Smooth muscle cell (in vitro differentiated cells): ENCODE results near the gene HLA-DQB1. TPM values are rescaled to one million over a fixed set of nuclear protein-coding genes. Genes with fewer than 3 reads are reported as not detected.

Experiments
- DNase-seq: peaks from one replicate; lab custom pipeline; 2025; ENCODE audit not compliant: unreplicated experiment; lab: John Stamatoyannopoulos, UW
- H2AFZ ChIP-seq: fragments of 200-600 bp; sonication (generic); 2 replicates; pipeline ENCODE4 v1.6.0; 2016; ENCODE audit warnings: antibody characterized with exemption, low read depth, mild to moderate bottlenecking
- H3F3A ChIP-seq: fragments of 200-600 bp; sonication (generic); 2 replicates; pipeline ENCODE4 v1.6.0; 2017; ENCODE audit warnings: antibody characterized with exemption, low read depth
- H3K27ac ChIP-seq: fragments of 200-600 bp; sonication (generic); 2 replicates; pipeline ENCODE4 v1.5.1; 2016; ENCODE audit warnings: low read depth, mild to moderate bottlenecking
- H3K27me3 ChIP-seq: fragments of 200-600 bp; sonication (generic); 2 replicates; pipeline ENCODE4 v1.6.1; 2016; ENCODE audit warnings: low read depth, mild to moderate bottlenecking
- H3K36me3 ChIP-seq: fragments of 200-600 bp; sonication (generic); 2 replicates; pipeline ENCODE4 v1.5.1; 2016; ENCODE audit warnings: low read depth
- H3K4me1 ChIP-seq: fragments of 200-600 bp; sonication (generic); 2 replicates; pipeline ENCODE4 v1.5.1; 2016; ENCODE audit warnings: low read depth
- H3K4me2 ChIP-seq: fragments of 200-600 bp; sonication (generic); 2 replicates; pipeline ENCODE4 v1.6.0; 2016; ENCODE audit warnings: mild to moderate bottlenecking
- H3K4me3 ChIP-seq: fragments of 200-600 bp; sonication (generic); 2 replicates; pipeline ENCODE4 v1.5.1; 2016; ENCODE audit warnings: mild to moderate bottlenecking
- H3K79me2 ChIP-seq: fragments of 200-600 bp; sonication (generic); 2 replicates; pipeline ENCODE4 v1.6.0; 2016; ENCODE audit warnings: low read depth, mild to moderate bottlenecking
- H3K9ac ChIP-seq: fragments of 200-600 bp; sonication (generic); 2 replicates; pipeline ENCODE4 v1.6.0; 2016; ENCODE audit warnings: low read depth
- H3K9me3 ChIP-seq: fragments of 200-600 bp; sonication (generic); replicated peaks from 2 replicates; pipeline ENCODE4 v1.5.1; 2016; ENCODE audit warnings: low read depth
- H4K20me1 ChIP-seq: fragments of 200-600 bp; sonication (generic); 2 replicates; pipeline ENCODE4 v1.6.0; 2016; ENCODE audit warnings: low read depth
- WGBS: methylation state at CpG from one replicate; pipeline ENCODE4 v1.1.7; 2016; ENCODE audit warnings: low lambda C conversion rate; 5-methylcytosine and 5-hydroxymethylcytosine counted together
- polyA plus RNA-seq: library from polyadenylated mRNA; unstranded; fragments of >200 nt; fragmentation: Nextera tagmentation; extraction: Ambion mirVana; gene quantifications from 2 replicates; pipeline ENCODE4 v1.2.1, GENCODE V29; 2016
- total RNA-seq: library from RNA; depleted of rRNA; stranded (reverse); fragments of >200 nt; gene quantifications from 2 replicates; pipeline ENCODE4 v1.2.3, GENCODE V29; 2014
- TF ChIP-seq, protein P1 (sequence below): fragments of 200-600 bp; sonication (generic); IDR thresholded peaks from 2 replicates; pipeline ENCODE4 v1.5.1; 2017; ENCODE audit warnings: borderline replicate concordance, mild to moderate bottlenecking, antibody characterized with exemption; ENCODE audit not compliant: insufficient read depth, poor library complexity, severe bottlenecking

HLA-DQB1 gene
- total and polyA plus RNA-seq, 2 experiments from 2014 or later: 6.6 to 8.7 TPM

DNA sequence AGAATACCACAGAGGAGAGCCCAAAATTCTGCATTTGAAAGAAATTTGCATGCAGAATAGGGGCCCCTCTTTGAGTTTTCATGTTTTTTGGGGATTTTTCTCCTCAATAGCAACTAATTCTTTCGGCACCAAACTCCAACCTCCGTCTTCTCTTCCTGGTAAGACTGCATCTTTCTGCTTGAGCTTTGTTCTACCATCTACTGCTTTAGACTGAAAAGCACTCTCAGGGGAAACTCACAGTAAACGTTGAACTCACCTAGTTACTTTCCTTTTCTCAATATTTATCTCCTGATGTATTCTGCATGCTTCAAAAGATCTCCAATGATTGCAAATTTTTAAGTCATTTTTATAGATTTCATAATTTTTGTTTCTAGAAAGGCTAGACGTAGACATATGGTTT is 36.9 kb upstream of the HLA-DQB1 start:
- no peaks in the 10 kb centered on the region for H3K4me1 ChIP-seq
- H3F3A ChIP-seq: no peaks in the 10 kb centered on the region
- H4K20me1 ChIP-seq: no peaks in the 10 kb centered on the region
- no peak overlapping the region for H2AFZ ChIP-seq
- H3K27ac ChIP-seq: no peak overlapping the region
- H3K4me3 ChIP-seq: no peak overlapping the region
- no peak for DNase-seq
- H3K9ac ChIP-seq: no peak overlapping the region
- H3K79me2 ChIP-seq: no peaks in the 10 kb centered on the region
- peaks cover 7% of the 10 kb centered on the region for H3K27me3 ChIP-seq
- no peaks in the 10 kb centered on the region for H3K36me3 ChIP-seq
- TF ChIP-seq, protein P1, sequence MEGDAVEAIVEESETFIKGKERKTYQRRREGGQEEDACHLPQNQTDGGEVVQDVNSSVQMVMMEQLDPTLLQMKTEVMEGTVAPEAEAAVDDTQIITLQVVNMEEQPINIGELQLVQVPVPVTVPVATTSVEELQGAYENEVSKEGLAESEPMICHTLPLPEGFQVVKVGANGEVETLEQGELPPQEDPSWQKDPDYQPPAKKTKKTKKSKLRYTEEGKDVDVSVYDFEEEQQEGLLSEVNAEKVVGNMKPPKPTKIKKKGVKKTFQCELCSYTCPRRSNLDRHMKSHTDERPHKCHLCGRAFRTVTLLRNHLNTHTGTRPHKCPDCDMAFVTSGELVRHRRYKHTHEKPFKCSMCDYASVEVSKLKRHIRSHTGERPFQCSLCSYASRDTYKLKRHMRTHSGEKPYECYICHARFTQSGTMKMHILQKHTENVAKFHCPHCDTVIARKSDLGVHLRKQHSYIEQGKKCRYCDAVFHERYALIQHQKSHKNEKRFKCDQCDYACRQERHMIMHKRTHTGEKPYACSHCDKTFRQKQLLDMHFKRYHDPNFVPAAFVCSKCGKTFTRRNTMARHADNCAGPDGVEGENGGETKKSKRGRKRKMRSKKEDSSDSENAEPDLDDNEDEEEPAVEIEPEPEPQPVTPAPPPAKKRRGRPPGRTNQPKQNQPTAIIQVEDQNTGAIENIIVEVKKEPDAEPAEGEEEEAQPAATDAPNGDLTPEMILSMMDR: no peak
- H3K4me2 ChIP-seq: no peak overlapping the region
- no peaks in the 10 kb centered on the region for H3K9me3 ChIP-seq
- 80% methylated on average over 4 of the region's 4 CpGs for WGBS

DNA sequence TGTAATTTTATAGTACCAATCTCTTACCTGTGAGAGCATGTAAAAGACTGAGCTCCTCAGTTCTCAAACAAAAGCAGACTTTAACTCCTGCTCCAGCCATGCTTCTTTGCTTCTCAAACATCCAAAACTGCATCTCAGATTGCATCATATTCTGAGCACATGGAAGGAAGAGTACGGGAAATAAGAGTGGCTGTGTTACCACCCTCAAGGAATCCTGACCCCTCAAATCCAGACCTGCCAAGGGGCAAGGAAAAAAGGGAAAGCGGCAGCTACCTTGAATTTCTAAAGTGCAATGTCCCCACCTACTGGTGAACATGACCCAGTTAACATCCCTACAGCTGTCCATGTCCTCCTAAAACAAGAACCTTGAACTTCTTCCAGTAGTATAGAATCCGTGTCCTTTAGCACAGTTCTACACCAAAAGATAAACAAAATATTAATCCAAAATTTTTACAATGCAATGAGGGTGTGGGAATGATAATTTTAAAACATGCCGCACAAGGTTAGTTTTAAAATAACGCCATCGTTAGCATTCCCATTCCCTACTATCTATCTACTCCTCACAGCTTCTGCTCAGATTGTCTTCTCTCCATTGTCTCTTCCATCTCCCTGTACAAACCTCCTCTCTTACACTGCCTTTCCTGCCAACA is 34.1 kb upstream of the HLA-DQB1 start:
- no peak overlapping the region for H3K4me3 ChIP-seq
- no peaks in the 10 kb centered on the region for H3K36me3 ChIP-seq
- no peak overlapping the region for H3K27ac ChIP-seq
- H3K79me2 ChIP-seq: no peaks in the 10 kb centered on the region
- DNase-seq: no peak
- H3K9me3 ChIP-seq: no peaks in the 10 kb centered on the region
- WGBS: 36% methylated on average over 6 of the region's 6 CpGs
- no peak overlapping the region for H3K4me2 ChIP-seq
- no peaks in the 10 kb centered on the region for H3K4me1 ChIP-seq
- no peak overlapping the region for H3K9ac ChIP-seq
- H4K20me1 ChIP-seq: no peaks in the 10 kb centered on the region
- TF ChIP-seq, protein P1: peak; percentile 75
- peaks cover 7% of the 10 kb centered on the region for H3K27me3 ChIP-seq
- H2AFZ ChIP-seq: no peak overlapping the region
- H3F3A ChIP-seq: no peaks in the 10 kb centered on the region

DNA sequence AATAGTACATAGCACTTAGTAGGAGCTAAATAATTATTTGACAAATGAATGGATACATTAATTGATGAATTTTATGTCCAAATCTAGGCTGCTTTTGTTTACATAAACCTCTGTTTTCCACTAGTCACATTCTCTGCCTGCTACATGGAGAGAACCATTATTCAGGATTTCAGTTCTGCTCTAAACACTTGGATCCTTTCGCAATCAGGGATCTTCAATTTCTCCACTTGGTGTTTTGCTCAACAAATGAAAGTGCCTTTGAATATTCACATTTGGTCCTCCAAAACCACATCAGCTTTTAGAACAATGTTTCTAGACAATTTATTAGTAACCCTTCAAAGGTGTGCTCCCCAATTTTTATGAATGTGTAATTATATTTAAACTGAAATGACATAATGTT is 30.6 kb upstream of the HLA-DQB1 start:
- TF ChIP-seq, protein P1: no peak
- no peaks in the 10 kb centered on the region for H3K36me3 ChIP-seq
- no peak overlapping the region for H3K9ac ChIP-seq
- no peak overlapping the region for H3K4me3 ChIP-seq
- no peaks in the 10 kb centered on the region for H3F3A ChIP-seq
- no peak overlapping the region for H3K27ac ChIP-seq
- H3K9me3 ChIP-seq: no peaks in the 10 kb centered on the region
- no peaks in the 10 kb centered on the region for H3K79me2 ChIP-seq
- no peak for DNase-seq
- no peaks in the 10 kb centered on the region for H4K20me1 ChIP-seq
- no peaks in the 10 kb centered on the region for H3K4me1 ChIP-seq
- H3K27me3 ChIP-seq: peaks cover 7% of the 10 kb centered on the region
- H2AFZ ChIP-seq: no peak overlapping the region
- WGBS: 97% methylated on average over 1 of the region's 1 CpG
- H3K4me2 ChIP-seq: no peak overlapping the region

DNA sequence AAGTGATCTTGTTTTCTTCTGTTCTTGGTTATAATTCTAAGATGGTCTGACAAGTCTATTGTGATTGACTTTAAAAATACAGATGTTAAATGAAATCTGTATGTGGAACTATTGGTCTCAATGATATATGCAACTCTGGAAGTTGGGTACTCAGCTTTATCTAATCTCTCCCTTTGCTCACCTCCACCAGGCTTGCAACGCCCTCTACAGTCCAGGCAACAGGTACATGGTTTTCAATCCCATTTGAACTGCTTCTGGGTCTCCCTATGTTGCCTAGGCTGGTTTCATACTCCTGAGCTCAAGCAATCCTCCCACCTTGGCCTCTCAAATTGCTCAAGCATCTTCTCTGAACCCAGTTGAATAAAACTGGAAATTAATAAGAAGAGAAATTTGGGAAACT is 25.6 kb upstream of the HLA-DQB1 start:
- Histone ChIP-seq H2AFZ (no peak overlapping the region), H3K4me3 (no peak overlapping the region), H3F3A (no peaks in the 10 kb centered on the region), H3K79me2 (no peaks in the 10 kb centered on the region), H3K4me1 (no peaks in the 10 kb centered on the region), H3K27ac (no peak overlapping the region), H3K9ac (no peak overlapping the region), H3K9me3 (no peaks in the 10 kb centered on the region), H3K4me2 (no peak overlapping the region), H4K20me1 (no peaks in the 10 kb centered on the region), H3K36me3 (no peaks in the 10 kb centered on the region), H3K27me3 (no peaks in the 10 kb centered on the region)
- 0% methylated on average over 1 of the region's 1 CpG for WGBS
- TF ChIP-seq, protein P1: peak; percentile 36
- DNase-seq: no peak
